Neutrophil (primary cell): ENCODE data around the gene ZIC5.

Experiments used
- H3K27ac ChIP-seq: fragments of 200-600 bp; sonication (generic); 2 replicates; pipeline ENCODE4 v1.5.1; 2016; ENCODE audit warnings: mild to moderate bottlenecking, moderate library complexity
- H3K27me3 ChIP-seq: fragments of 200-600 bp; sonication (generic); 2 replicates; pipeline ENCODE4 v1.6.0; 2016; ENCODE audit warnings: mild to moderate bottlenecking
- H3K36me3 ChIP-seq: fragments of 200-600 bp; sonication (generic); 2 replicates; pipeline ENCODE4 v1.5.1; 2017
- H3K4me1 ChIP-seq, 2 experiments: fragments of 200-600 bp in 1 of 2; sonication (generic) in 1 of 2; 1 replicate in 1 of 2; 2 replicates in 1 of 2; pipeline versions ENCODE4 v1.5.1 to v1.6.1; 2013 to 2016; ENCODE audit warnings: low read depth in 1 of 2, low read length in 1 of 2, mild to moderate bottlenecking in 1 of 2, moderate library complexity in 1 of 2; ENCODE audit not compliant: control insufficient read depth in 1 of 2, insufficient read depth in 1 of 2
- H3K4me3 ChIP-seq, 2 experiments: fragments of 200-600 bp in 1 of 2; sonication (generic) in 1 of 2; 1 replicate in 1 of 2; 2 replicates in 1 of 2; pipeline ENCODE4 v1.5.1; 2013 to 2016; ENCODE audit warnings: low read depth in 1 of 2, low read length in 1 of 2, mild to moderate bottlenecking in 1 of 2, moderate library complexity in 1 of 2
- H3K9me3 ChIP-seq: fragments of 200-600 bp; sonication (generic); 2 replicates; pipeline ENCODE4 v1.5.1; 2016
- TF ChIP-seq, protein P1 (sequence below): fragments of 200-600 bp; sonication (generic); IDR thresholded peaks from 2 replicates; pipeline ENCODE4 v1.5.1; 2016; ENCODE audit warnings: antibody characterized with exemption

The ZIC5 gene

DNA sequence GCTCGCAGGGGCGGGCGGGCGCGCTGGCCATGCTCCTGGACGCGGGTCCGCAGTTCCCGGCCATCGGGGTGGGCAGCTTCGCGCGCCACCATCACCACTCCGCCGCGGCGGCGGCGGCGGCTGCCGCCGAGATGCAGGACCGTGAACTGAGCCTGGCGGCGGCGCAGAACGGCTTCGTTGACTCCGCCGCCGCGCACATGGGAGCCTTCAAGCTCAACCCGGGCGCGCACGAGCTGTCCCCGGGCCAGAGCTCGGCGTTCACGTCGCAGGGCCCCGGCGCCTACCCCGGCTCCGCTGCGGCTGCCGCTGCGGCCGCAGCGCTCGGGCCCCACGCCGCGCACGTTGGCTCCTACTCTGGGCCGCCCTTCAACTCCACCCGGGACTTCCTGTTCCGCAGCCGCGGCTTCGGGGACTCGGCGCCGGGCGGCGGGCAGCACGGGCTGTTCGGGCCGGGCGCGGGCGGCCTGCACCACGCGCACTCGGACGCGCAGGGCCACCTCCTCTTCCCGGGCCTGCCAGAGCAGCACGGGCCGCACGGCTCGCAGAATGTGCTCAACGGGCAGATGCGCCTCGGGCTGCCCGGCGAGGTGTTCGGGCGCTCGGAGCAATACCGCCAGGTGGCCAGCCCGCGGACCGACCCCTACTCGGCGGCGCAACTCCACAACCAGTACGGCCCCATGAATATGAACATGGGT, 10.6 kb upstream of the ZIC5 start:
- TF ChIP-seq, protein P1, sequence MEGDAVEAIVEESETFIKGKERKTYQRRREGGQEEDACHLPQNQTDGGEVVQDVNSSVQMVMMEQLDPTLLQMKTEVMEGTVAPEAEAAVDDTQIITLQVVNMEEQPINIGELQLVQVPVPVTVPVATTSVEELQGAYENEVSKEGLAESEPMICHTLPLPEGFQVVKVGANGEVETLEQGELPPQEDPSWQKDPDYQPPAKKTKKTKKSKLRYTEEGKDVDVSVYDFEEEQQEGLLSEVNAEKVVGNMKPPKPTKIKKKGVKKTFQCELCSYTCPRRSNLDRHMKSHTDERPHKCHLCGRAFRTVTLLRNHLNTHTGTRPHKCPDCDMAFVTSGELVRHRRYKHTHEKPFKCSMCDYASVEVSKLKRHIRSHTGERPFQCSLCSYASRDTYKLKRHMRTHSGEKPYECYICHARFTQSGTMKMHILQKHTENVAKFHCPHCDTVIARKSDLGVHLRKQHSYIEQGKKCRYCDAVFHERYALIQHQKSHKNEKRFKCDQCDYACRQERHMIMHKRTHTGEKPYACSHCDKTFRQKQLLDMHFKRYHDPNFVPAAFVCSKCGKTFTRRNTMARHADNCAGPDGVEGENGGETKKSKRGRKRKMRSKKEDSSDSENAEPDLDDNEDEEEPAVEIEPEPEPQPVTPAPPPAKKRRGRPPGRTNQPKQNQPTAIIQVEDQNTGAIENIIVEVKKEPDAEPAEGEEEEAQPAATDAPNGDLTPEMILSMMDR: no peak
- H3K4me1 ChIP-seq: peaks cover 21 to 55% of the 10 kb centered on the region in 2 experiments
- peaks cover 7% of the 10 kb centered on the region for H3K9me3 ChIP-seq

DNA sequence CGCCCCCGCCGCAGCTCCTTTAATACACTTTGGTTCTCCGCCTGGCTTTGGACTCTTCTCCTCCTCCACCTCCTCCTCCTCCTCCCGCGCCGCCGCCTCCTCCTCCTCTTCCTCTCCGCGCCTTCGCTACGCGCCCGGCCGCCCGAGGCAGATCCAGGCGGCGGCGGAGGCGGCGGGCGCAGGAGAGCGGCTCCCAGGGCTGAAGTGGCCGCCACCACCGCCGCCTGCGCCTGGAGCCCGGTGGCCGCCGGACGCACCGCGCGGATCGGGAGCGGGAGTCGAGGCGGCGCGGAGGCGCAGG, 10.1 kb upstream of the ZIC5 start, which contains the start of gene ZIC2:
Gene ZIC2, plus strand, starts transcription at position 50 of the 301 bp plus-strand sequence. CDS start 281 bp downstream, outside the sequence.
- peaks cover 24 to 60% of the 10 kb centered on the region in 2 experiments for H3K4me1 ChIP-seq
- H3K27ac ChIP-seq: no peak within 1 kb of the TSS
- peak within 1 kb of the TSS; percentile 31 to 49 for H3K4me3 ChIP-seq
- H3K27me3 ChIP-seq: peaks cover 100% of the 10 kb centered on the region
- H3K9me3 ChIP-seq: peaks cover 11% of the 10 kb centered on the region
- no peaks in the 10 kb centered on the region for H3K36me3 ChIP-seq
- TF ChIP-seq, protein P1: no peak

More for the DNA sequence above, 10.6 kb upstream of the ZIC5 start:
- Histone ChIP-seq H3K27me3 (peaks cover 100% of the 10 kb centered on the region), H3K4me3 (peak overlapping the region; percentile 12 to 49), H3K27ac (no peak overlapping the region), H3K36me3 (no peaks in the 10 kb centered on the region)

DNA sequence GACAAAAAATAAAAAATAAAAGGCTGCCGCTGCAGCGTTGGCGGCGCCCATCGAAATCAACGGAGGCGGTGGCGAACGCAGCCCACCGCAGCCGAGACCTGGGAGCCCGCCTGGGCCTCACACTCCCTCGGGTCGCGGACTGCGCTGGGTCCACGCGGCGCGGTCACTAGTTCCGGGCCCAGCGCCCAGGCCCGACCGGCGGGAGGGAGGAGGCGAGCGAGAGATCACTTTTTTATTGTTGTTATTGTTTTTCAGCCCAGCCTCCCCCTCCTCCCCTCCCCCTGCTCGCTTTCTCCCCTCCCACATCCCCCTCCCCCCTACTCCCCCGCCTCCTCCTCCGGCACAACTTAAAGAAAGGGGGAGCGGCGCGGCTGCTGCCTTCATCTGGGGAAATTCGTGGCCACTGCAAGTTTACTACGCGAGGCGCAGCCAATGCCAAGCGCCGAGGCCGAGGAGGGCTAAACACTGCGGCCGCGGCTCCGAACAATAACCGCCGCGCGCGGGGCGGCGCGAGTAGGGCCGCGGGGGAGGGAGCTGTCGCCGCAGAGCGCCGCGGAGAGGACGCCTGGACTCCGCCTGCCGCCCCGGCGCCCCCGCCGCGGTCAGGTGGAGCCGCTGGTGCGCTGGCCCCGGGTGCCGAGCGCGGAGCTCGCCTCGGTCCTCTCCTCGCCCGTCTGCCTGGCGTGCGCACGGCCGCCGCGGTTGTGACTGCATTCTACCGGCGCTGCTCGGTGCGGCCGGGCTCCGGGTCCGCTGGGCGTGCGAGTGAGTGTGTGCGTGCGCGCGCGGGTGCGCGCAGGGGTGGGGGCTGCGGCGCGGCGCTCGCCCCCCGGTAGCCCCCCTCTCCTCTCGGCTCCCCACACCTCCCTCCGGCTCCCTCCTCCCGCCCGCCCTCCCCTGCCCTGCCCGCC, 9.5 kb upstream of the ZIC5 start:
- peaks cover 24 to 61% of the 10 kb centered on the region in 2 experiments for H3K4me1 ChIP-seq
- TF ChIP-seq, protein P1: no peak

DNA sequence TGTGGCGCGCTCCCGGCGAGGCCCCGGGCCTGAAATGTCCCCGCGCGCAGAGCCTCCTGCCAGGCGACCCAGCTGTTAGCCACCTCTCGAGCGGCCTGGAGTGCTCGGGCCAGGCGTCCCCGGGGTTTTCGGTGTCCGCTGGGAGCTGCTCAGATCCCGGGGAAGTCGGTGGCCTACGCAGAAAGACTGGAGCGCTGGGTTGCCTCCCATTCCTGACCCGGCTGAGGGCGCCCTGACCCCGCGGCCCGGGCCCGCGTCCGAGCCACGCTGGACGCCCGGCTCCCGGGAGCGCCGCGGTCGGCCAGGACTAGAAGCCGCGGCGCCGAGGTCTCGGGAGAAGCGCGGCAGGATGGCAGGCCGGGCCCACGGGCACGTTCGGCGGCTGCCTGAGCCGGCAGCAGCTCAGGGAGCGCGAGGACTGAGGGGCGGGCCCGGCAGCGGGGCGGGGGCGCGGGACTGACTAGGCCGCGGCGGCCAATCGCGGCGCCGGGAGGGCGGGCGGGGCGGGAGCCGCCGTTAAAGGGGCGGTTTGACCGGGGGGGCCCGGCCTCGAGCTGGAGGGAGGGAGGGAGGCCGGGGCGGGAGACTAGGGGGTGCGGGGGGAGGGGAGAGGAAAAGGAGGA, 8.7 kb upstream of the ZIC5 start:
- Histone ChIP-seq H3K27ac (no peak overlapping the region), H3K9me3 (peaks cover 14% of the 10 kb centered on the region), H3K27me3 (peaks cover 100% of the 10 kb centered on the region), H3K4me3 (peak overlapping the region in 1 of 2 experiments; percentile 49), H3K36me3 (no peaks in the 10 kb centered on the region), H3K4me1 (peaks cover 24 to 61% of the 10 kb centered on the region in 2 experiments)
- TF ChIP-seq, protein P1: no peak

More for the DNA sequence above, 9.5 kb upstream of the ZIC5 start:
- Histone ChIP-seq H3K4me3 (peak overlapping the region; percentile 31 to 49), H3K9me3 (peaks cover 14% of the 10 kb centered on the region), H3K27ac (no peak overlapping the region), H3K36me3 (no peaks in the 10 kb centered on the region), H3K27me3 (peaks cover 100% of the 10 kb centered on the region)

DNA sequence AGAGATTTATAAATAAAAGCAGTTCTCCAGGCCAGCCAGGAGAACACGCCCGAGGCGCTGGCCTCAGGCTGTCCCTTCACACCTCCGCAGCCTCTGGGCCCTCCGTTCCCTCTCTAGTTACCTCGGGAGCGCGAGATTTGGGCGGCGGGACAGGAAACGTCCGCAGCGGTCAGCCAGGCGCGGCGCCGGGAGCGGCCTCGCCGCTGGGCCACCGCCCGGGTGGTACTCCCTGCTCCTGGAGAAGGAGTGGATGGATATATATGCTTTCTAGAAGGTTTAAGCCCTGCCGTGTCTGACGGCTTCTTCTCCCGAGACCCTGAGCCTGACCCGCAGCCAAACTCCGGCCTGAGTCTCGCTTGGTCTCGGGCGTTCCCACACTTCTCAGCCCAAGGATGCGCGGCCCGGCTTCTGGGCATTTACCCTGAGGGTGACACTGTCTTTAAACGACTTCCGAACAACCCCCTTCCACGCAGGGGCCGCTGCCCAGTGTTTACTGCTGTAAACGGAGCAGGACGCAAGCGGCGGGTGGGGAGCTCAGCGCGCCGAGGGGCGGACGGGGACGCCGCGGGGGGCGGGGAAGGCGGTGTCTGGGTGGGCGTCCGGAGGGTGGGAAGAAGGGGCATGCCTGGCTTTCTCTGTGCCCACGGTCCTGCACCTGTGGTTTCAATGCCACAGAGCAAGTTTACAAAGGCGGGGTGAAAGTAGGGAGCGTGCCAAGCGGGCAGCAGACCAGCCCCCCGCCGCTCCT, 8.1 kb upstream of the ZIC5 start:
- Histone ChIP-seq H3K4me1 (peaks cover 24 to 61% of the 10 kb centered on the region in 2 experiments), H3K27ac (no peak overlapping the region), H3K4me3 (peak overlapping the region in 1 of 2 experiments; percentile 49), H3K36me3 (no peaks in the 10 kb centered on the region), H3K9me3 (peaks cover 14% of the 10 kb centered on the region), H3K27me3 (peaks cover 100% of the 10 kb centered on the region)
- TF ChIP-seq, protein P1: no peak
